ENCODE results near the gene NRAS. TPM values are rescaled to one million over a fixed set of nuclear protein-coding genes. Genes with fewer than 3 reads are reported as not detected.

The NRAS gene
- total RNA-seq, 2 donors from 2014 or later: 7.3 to 11.9 TPM

DNA sequence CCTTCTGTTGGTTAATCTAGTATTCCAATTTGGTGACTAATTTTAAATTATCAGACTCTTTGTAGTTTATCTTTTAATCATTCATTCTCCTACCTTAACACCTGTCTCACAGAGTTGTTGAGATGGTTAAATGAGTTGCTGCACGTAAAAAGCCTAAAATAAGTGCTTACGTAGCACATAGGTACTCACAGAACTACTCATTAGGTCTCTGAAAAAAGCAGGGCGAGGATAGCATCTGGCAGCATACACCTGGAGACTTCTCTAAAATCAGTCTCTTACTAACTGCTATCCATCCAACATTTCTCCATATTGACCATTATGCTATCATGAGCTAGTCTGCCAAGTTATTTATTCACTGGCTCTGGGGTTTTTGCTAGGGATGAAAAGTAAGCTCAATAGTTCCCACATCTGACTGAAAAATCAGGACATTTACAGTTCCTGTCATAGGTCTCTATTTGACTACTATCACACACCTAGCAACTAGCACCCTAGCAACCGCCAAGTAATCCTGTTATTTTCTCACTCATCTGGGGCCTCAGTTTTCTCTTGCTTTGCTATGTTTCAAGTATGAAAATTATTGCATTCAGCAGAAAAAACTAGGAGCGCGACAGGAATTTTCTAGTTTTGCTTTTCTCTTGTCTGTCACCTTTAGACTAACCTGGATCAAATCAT, 30.0 kb upstream of the NRAS start:
- Histone ChIP-seq H3K4me3 (no peak overlapping the region), H3K36me3 (peaks cover 19% of the 10 kb centered on the region), H3K27ac (no peak overlapping the region), H3K4me1 (peaks cover 0 to 61% of the 10 kb centered on the region in 2 donors), H3K27me3 (no peaks in the 10 kb centered on the region), H3K9me3 (no peaks in the 10 kb centered on the region)
- no peak for DNase-seq (ENCODE audit: low spot score)
- TF ChIP-seq CTCF (IDR thresholded peaks at IDR 0.05): no peak

DNA sequence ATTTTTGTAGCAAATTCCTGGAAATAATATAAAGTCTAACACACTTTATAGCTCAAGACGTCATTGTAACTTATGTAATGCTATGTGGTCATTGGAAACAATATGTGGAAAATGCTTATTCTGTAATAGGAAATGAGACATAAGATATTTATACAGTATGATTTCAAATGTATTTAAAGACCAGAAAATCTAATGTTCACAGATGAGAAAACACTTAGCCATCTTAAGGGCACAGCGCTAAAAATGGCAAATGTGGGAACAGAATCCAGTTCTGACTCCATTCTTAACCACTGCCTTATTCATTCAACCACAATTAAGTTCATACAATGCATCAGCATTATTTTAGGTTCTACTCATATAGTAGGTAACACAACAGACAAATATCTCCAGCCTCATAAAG, 28.7 kb upstream of the NRAS start:
- Histone ChIP-seq H3K9me3 (no peaks in the 10 kb centered on the region), H3K27ac (no peak overlapping the region), H3K4me1 (peaks cover 0 to 48% of the 10 kb centered on the region in 2 donors), H3K27me3 (no peaks in the 10 kb centered on the region), H3K4me3 (no peak overlapping the region), H3K36me3 (peaks cover 19% of the 10 kb centered on the region)
- no peak for DNase-seq (ENCODE audit: low spot score)
- TF ChIP-seq CTCF (IDR thresholded peaks at IDR 0.05): no peak

GRCh38 chr1:114741963-114742746, 25.6 kb upstream of the NRAS start:
- Histone ChIP-seq H3K36me3 (peaks cover 9% of the 10 kb centered on the region), H3K4me1 (peaks cover 0 to 19% of the 10 kb centered on the region in 2 donors), H3K27ac (no peak overlapping the region), H3K4me3 (no peak overlapping the region), H3K9me3 (no peaks in the 10 kb centered on the region), H3K27me3 (no peaks in the 10 kb centered on the region)
- TF ChIP-seq CTCF (IDR thresholded peaks at IDR 0.05): no peak
- no peak for DNase-seq (ENCODE audit: low spot score)

DNA sequence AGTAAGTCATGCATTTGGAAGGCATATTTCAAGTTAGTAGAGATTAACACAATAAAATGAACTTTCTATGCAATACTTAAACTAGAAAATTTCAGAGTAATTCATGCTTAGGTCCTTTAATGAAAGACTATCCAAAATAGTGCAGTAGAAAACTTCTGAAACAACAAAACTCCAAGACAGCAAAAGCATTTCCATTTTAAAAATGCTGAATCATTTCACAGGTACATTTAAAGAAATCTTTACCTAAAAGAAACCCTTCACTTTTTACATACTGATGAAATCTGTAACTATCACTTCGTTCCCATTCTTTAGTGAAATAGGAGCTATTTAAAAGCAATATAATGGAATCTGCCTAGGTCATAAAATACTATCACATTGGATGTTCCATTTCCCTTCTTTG, 23.8 kb upstream of the NRAS start:
- Histone ChIP-seq H3K27ac (no peak overlapping the region), H3K27me3 (no peaks in the 10 kb centered on the region), H3K4me3 (no peak overlapping the region), H3K4me1 (peaks cover 0 to 7% of the 10 kb centered on the region in 2 donors), H3K9me3 (no peaks in the 10 kb centered on the region), H3K36me3 (peaks cover 28% of the 10 kb centered on the region)
- DNase-seq (ENCODE audit: low spot score): no peak
- TF ChIP-seq CTCF (IDR thresholded peaks at IDR 0.05): no peak

- H3K9me3 ChIP-seq: no peaks in the 10 kb centered on the region
- H3K4me1 ChIP-seq: peaks cover 0 to 2% of the 10 kb centered on the region in 2 donors
- DNase-seq (ENCODE audit: low spot score): no peak
- H3K36me3 ChIP-seq: peaks cover 57% of the 10 kb centered on the region
- H3K27ac ChIP-seq: no peak overlapping the region
- no peak for TF ChIP-seq CTCF (IDR thresholded peaks at IDR 0.05)
- no peaks in the 10 kb centered on the region for H3K27me3 ChIP-seq
- H3K4me3 ChIP-seq: no peak overlapping the region
Observed at GRCh38 chr1:114737314-114737849, 20.8 kb upstream of the NRAS start.
